K562 (cell line): ENCODE data around the gene VGLL2. TPM values are rescaled to one million over a fixed set of nuclear protein-coding genes. Genes with fewer than 3 reads are reported as not detected.

ENCODE experiments used
- ATAC-seq: fragments of 200-7000 bp; cut with Tn5 transposase; 3 replicates; pipeline ENCODE4 v1.9.1; 2020; ENCODE audit warnings: moderate library complexity
- BruUV-seq: library from RNA; stranded (reverse); fragments of 400-500 nt; replicated peaks from 2 replicates; lab custom pipeline; 2021; lab: Mats Ljungman, UMichigan
- CTCF ChIA-PET: fragments of 300-600 bp; formaldehyde crosslinking; extraction: SDS; loops from one replicate; lab custom pipeline; 2021; ENCODE audit warnings: low intra/inter-chr PET ratio; lab: Yijun Ruan, JAX
- POLR2A ChIA-PET: fragments of 300-600, 350-650 bp; sonication (Branson Sonifier 250); formaldehyde crosslinking; extraction: SDS; loops from one replicate; lab custom pipeline; 2021; ENCODE audit warnings: antibody characterized with exemption, inconsistent platforms; lab: Yijun Ruan, JAX
- DNase-seq, 4 experiments: peaks; one replicate each; pipeline versions ENCODE4 v3.0.0 to v3.0.0-alpha.2; 2011 to 2018; ENCODE audit warnings: low spot score in 3 of 4, mixed read lengths in 3 of 4; ENCODE audit errors: extremely low read depth in 1 of 4
- FAIRE-seq: peaks from 2 replicates; lab custom pipeline; 2011; peaks lifted over from hg19 to GRCh38; lab: Jason Lieb, UNC
- H2AFZ ChIP-seq: 2 replicates; pipeline ENCODE4 v1.6.0; 2011; ENCODE audit warnings: low read depth, low read length, control low read depth, inconsistent platforms
- H3K27ac ChIP-seq: fragments of 200-600 bp; 3 replicates; pipeline ENCODE4 v1.8.0; 2011; ENCODE audit warnings: low read depth, mild to moderate bottlenecking, control low read depth, inconsistent platforms, low read length, moderate library complexity, mixed read lengths; ENCODE audit errors: extremely low read depth
- H3K27me3 ChIP-seq, 2 experiments: fragments of 300-600 bp in 1 of 2; 2 replicates in 1 of 2; 3 replicates in 1 of 2; pipeline versions ENCODE4 v1.6.0 to v1.8.0; 2011; ENCODE audit warnings: inconsistent platforms in 2 of 2, low read length in 2 of 2, mild to moderate bottlenecking in 1 of 2, mixed read lengths in 1 of 2, moderate library complexity in 1 of 2; ENCODE audit not compliant: control insufficient read depth in 2 of 2, insufficient read depth in 2 of 2
- H3K36me3 ChIP-seq: fragments of 300-600 bp; 3 replicates; pipeline ENCODE4 v1.8.0; 2011; ENCODE audit warnings: mild to moderate bottlenecking, low read length, inconsistent platforms; ENCODE audit not compliant: control insufficient read depth, insufficient read depth
- H3K4me1 ChIP-seq, 2 experiments: fragments of 200-600 bp in 1 of 2; replicated peaks in 1 of 2; 2 replicates in 1 of 2; 3 replicates in 1 of 2; pipeline versions ENCODE4 v1.5.1 to v1.8.0; 2011; ENCODE audit warnings: inconsistent platforms in 2 of 2, low read length in 2 of 2, mild to moderate bottlenecking in 1 of 2, mixed read lengths in 1 of 2, moderate library complexity in 1 of 2; ENCODE audit not compliant: control insufficient read depth in 2 of 2, insufficient read depth in 2 of 2
- H3K4me2 ChIP-seq: 2 replicates; pipeline ENCODE4 v1.6.1; 2011; ENCODE audit warnings: low read length, control low read depth, inconsistent platforms, mixed read lengths; ENCODE audit not compliant: insufficient read depth
- H3K4me3 ChIP-seq: fragments of 200-600 bp; sonication (generic), shearing (Covaris generic); 2 replicates; pipeline ENCODE4 v1.5.1; 2016; ENCODE audit warnings: control low read depth, inconsistent platforms
- H3K79me2 ChIP-seq: fragments of 200-600 bp; 3 replicates; pipeline ENCODE4 v1.8.0; 2011; ENCODE audit warnings: low read length, inconsistent platforms; ENCODE audit not compliant: control insufficient read depth, insufficient read depth
- H3K9ac ChIP-seq, 2 experiments: 2 replicates each; pipeline versions ENCODE4 v1.6.0 to v1.6.1; 2011; ENCODE audit warnings: low read depth in 2 of 2, low read length in 2 of 2, control low read depth in 1 of 2, inconsistent platforms in 1 of 2, mild to moderate bottlenecking in 1 of 2, mixed read lengths in 1 of 2; ENCODE audit not compliant: insufficient read depth in 1 of 2
- H3K9me1 ChIP-seq: one replicate; pipeline ENCODE4 v1.6.0; 2011; ENCODE audit warnings: inconsistent platforms, mild to moderate bottlenecking, low read length, moderate library complexity; ENCODE audit not compliant: control insufficient read depth, insufficient read depth
- H3K9me3 ChIP-seq: replicated peaks from 2 replicates; pipeline ENCODE4 v1.5.1; 2011; ENCODE audit warnings: low read depth, low read length, inconsistent platforms; ENCODE audit not compliant: control insufficient read depth, insufficient read depth
- H4K20me1 ChIP-seq: replicated peaks from 2 replicates; pipeline ENCODE4 v1.6.1; 2011; ENCODE audit warnings: low read length, inconsistent platforms, mixed read lengths; ENCODE audit not compliant: control insufficient read depth, insufficient read depth
- COPS2 ChIP-seq: fragments of 450-650 bp; conservative IDR thresholded peaks from 2 replicates; pipeline ENCODE4 v1.6.1; 2016; ENCODE audit warnings: mild to moderate bottlenecking, moderate library complexity
- MTA3 ChIP-seq: fragments of 450-650 bp; formaldehyde crosslinking; IDR thresholded peaks from 2 replicates; pipeline ENCODE4 v1.6.1; 2017; ENCODE audit warnings: mild to moderate bottlenecking, borderline replicate concordance
- ZNF586 ChIP-seq: fragments of 450-650 bp; formaldehyde crosslinking; conservative IDR thresholded peaks from 2 replicates; pipeline ENCODE4 v1.4.0; 2020; ENCODE audit warnings: mild to moderate bottlenecking, moderate library complexity
- WGBS: fragments of 100-300 bp; shearing (Covaris generic); methylation state at CpG from one replicate; pipeline ENCODE4 v1.1.6; 2016; ENCODE audit warnings: low coverage, mixed read lengths; ENCODE audit not compliant: insufficient coverage; ENCODE audit errors: missing lambda C conversion rate; 5-methylcytosine and 5-hydroxymethylcytosine counted together
- in situ Hi-C: fragments of 300-500 bp; cut with MboI; formaldehyde crosslinking; loops from 4 replicates; pipeline ENCODE4 v1.15.0; 2018; ENCODE audit warnings: inconsistent platforms, mixed read lengths
- intact Hi-C: fragments of 100-400 bp; cut with micrococcal nuclease; formaldehyde crosslinking; loops from 2 replicates; pipeline ENCODE4 v1.14.2; 2022
- polyA plus RNA-seq, 8 experiments: library from polyadenylated mRNA; depleted of rRNA in 4 of 8; stranded (reverse) in 5 of 8; unstranded in 3 of 8; fragments of >200 nt; fragmentation: Nextera tagmentation in 2 of 8; fragmentation: Illumina TruSeq in 1 of 8; extraction: Ambion mirVana in 2 of 8; extraction: Trizol in 1 of 8; gene quantifications; 2 replicates each; pipeline versions ENCODE4 v1.2.1 to v1.2.3, GENCODE V29; 2011 to 2014; ENCODE audit warnings: inconsistent platforms in 1 of 8, missing spikeins in 1 of 8
- total RNA-seq, 7 experiments: library from RNA; depleted of rRNA in 6 of 7; stranded (reverse); fragments of >200 nt in 6 of 7; fragmentation: Illumina TruSeq in 2 of 7; extraction: Trizol in 2 of 7; gene quantifications; 2 replicates each; pipeline versions ENCODE4 v1.2.1 to v1.2.3, GENCODE V29; 2011 to 2021; ENCODE audit warnings: low replicate concordance in 1 of 7
- TF ChIP-seq, protein P1 (sequence below): fragments of 250-450 bp; sonication (Bioruptor Pico); IDR thresholded peaks from 2 replicates; pipeline ENCODE4 v1.5.1; 2021; ENCODE audit warnings: mild to moderate bottlenecking
- TF ChIP-seq, protein P2 (sequence below): fragments of 250-450 bp; sonication (Bioruptor Pico); IDR thresholded peaks from 2 replicates; pipeline ENCODE4 v1.4.0; 2020; ENCODE audit warnings: mild to moderate bottlenecking, moderate library complexity

Gene VGLL2
- total and polyA plus RNA-seq, 9 of the 15 experiments (the other 6 are each of a cell fraction or from before 2014, with no cell fraction given) = not detected

DNA sequence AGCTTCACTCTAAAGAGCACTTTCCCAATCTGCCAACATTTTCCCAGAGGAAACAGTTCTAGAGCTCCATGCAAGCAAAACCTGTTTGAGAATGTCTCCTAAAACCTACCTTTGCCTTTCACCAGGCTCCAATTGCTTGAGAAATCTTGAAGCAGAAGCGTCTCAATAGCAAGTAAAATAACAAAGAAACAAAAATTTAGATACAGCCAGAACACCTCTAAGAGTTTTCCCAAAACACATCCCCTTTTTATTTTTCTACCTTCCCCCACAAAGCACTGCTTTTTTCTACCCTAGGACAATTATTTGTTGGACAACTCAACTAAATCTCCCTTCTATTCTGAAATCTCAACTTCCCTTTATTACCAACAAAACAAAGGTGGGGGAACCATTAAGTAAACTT is 3.6 kb downstream of the VGLL2 start:
- Histone ChIP-seq H3K27ac (no peak overlapping the region), H3K4me3 (no peak overlapping the region), H3K9me3 (no peaks in the 10 kb centered on the region), H2AFZ (no peak overlapping the region), H3K79me2 (no peaks in the 10 kb centered on the region), H3K36me3 (no peaks in the 10 kb centered on the region), H3K4me2 (no peak overlapping the region), H3K9ac (no peak overlapping the region), H3K27me3 (peaks cover 14 to 40% of the 10 kb centered on the region in 2 experiments; a peak in 3 of 5 replicates), H3K9me1 (no peaks in the 10 kb centered on the region), H3K4me1 (peaks cover 0 to 13% of the 10 kb centered on the region in 2 experiments; a peak in 1 of 5 replicates), H4K20me1 (no peaks in the 10 kb centered on the region)
- no TSS peak for BruUV-seq
- ChIA-PET POLR2A (no interaction called here), CTCF (no interaction called here)
- FAIRE-seq (no peak), DNase-seq (no peak), ATAC-seq (no peak)
- WGBS = 0% methylated on average over 1 of the region's 1 CpG
- in situ Hi-C loops = no loop called here
- no peak for TF ChIP-seq ZNF586 (CRISPR knock-in tag)
- no peak for TF ChIP-seq COPS2
- no peak for TF ChIP-seq MTA3
- TF ChIP-seq, protein P1, sequence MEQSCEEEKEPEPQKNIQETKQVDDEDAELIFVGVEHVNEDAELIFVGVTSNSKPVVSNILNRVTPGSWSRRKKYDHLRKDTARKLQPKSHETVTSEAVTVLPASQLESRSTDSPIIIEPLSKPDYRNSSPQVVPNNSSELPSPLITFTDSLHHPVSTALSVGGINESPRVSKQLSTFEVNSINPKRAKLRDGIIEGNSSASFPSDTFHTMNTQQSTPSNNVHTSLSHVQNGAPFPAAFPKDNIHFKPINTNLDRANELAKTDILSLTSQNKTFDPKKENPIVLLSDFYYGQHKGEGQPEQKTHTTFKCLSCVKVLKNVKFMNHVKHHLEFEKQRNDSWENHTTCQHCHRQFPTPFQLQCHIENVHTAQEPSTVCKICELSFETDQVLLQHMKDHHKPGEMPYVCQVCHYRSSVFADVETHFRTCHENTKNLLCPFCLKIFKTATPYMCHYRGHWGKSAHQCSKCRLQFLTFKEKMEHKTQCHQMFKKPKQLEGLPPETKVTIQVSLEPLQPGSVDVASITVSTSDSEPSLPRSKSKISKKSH (CRISPR knock-in tag) = no peak
- TF ChIP-seq, protein P2, sequence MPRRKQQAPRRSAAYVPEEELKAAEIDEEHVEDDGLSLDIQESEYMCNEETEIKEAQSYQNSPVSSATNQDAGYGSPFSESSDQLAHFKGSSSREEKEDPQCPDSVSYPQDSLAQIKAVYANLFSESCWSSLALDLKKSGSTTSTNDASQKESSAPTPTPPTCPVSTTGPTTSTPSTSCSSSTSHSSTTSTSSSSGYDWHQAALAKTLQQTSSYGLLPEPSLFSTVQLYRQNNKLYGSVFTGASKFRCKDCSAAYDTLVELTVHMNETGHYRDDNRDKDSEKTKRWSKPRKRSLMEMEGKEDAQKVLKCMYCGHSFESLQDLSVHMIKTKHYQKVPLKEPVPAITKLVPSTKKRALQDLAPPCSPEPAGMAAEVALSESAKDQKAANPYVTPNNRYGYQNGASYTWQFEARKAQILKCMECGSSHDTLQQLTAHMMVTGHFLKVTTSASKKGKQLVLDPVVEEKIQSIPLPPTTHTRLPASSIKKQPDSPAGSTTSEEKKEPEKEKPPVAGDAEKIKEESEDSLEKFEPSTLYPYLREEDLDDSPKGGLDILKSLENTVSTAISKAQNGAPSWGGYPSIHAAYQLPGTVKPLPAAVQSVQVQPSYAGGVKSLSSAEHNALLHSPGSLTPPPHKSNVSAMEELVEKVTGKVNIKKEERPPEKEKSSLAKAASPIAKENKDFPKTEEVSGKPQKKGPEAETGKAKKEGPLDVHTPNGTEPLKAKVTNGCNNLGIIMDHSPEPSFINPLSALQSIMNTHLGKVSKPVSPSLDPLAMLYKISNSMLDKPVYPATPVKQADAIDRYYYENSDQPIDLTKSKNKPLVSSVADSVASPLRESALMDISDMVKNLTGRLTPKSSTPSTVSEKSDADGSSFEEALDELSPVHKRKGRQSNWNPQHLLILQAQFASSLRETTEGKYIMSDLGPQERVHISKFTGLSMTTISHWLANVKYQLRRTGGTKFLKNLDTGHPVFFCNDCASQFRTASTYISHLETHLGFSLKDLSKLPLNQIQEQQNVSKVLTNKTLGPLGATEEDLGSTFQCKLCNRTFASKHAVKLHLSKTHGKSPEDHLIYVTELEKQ (CRISPR knock-in tag) = no peak
- intact Hi-C loops = no loop called here
